GM18519 (cell line): Measurements from ENCODE around the gene EPB41L1.

Source experiments
- ATAC-seq: cut with Tn5 transposase; IDR thresholded peaks from one replicate; pipeline ENCODE4 v1.9.1; 2021; ENCODE audit warnings: mild to moderate bottlenecking, moderate library complexity; ENCODE audit not compliant: unreplicated experiment, low FRiP score

The EPB41L1 gene

DNA sequence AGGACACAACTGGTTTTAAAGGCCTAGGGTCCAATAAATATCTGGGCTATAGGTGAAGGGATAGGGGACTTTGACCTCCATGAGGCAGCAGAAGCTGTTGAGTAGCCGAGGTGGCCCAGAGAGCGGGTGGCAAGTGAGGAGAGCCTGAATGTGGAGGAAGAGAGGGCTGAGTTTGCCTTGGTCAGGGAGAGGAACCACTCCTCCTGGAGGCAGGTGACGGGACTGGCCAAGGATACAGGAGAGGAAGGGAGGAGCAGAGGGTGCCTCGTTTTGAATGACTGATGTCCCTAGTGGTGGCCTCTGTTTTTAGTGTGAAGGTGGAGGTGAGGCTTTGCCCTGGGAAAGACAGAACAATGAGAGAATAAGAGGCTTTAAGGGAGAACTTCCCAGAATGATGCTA is 62.7 kb downstream of the EPB41L1 start:
- ATAC-seq: no peak

DNA sequence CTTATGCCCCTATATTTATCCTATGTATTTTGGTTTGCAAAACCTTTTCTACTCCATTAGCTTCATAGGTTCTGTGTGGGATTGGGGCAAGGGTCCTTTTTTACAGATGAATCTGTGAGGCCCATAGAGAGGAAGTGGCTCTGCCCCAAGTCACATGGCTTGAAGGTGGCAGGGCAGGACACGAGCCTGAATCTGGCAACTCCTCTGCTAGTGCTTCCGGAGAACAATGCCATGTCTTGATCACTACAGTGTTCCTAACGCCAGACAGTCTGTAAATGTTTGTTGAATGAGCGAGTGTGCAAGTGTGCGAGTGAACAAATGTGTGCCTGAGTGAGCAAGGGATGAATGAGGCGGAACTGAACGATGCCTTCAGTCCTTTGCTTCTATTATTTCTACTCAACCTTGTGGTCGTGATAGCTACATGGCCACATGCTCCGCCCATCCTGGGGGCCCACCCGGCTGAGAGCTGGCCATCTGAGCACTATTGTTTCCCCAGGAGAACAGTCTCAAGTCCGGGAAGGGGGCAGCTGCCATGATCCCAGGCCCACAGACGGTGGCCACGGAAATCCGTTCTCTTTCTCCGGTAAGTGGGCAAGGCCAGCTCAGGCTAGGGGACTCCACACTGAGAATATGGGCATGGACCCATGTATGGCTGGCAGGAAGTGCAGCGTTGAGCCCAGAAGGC is 64.0 kb downstream of the EPB41L1 start:
- no peak for ATAC-seq

DNA sequence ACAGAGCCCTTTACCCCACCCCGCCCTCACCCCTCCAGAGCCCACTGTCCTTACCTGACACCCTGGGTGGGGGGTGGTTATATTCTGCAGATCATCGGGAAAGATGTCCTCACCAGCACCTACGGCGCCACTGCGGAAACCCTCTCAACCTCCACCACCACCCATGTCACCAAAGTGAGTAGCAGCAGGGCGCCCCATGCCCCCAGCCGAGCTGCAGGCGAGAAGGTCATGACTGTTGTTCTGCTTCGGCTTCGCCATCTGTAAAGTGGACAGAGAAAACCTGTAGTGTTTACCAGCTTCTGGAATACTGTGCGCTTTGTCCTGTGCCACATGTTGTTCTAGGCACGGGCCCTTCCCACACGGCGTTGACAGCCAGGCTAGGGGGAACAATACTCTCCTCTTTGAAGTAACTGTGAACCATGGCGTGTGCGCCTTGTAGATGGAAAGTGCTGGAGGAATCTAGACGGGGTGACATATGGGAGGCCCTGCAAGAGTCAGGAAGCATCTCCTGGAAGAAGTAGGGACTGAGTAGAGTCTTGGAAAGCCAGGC is 65.2 kb downstream of the EPB41L1 start:
- ATAC-seq: no peak

DNA sequence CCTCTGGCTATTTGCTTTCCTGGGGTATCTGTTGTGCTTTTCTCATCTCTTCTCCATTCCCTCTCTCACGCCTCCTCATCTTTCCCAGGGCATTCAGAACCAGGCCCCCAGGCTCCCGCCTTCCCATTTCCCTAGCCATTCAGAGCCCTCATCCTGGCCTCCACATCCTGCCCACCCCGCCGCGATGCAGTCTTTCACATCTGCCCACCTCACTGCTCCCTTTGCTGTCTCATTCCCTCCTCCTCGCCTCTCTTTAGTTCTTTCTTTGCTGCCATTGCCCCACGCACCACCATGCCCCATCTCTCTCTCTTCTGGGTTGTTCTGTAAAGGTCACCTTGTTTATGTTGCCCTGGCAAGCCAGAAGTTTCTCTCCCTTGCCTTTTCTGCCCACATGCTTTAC is 71.1 kb downstream of the EPB41L1 start:
- no peak for ATAC-seq

DNA sequence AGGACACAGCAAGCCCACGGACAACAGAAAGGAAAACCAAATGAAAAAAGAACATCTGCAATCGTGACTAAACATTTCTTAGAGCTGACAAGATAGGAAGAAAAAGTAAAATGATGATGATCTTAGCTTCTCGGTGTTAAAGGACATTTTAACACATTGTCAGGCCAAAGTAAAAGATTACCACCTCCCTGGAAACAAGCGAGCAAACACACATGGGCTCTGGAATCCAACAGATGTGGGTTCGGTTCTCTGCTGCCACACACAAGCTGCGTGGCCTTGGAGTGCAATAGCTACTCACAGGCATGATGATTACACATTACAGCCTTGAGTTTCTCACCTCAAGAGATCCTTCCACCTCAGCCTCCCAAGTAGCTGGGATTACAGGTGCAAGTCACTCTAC is 74.2 kb downstream of the EPB41L1 start:
- ATAC-seq: no peak

DNA sequence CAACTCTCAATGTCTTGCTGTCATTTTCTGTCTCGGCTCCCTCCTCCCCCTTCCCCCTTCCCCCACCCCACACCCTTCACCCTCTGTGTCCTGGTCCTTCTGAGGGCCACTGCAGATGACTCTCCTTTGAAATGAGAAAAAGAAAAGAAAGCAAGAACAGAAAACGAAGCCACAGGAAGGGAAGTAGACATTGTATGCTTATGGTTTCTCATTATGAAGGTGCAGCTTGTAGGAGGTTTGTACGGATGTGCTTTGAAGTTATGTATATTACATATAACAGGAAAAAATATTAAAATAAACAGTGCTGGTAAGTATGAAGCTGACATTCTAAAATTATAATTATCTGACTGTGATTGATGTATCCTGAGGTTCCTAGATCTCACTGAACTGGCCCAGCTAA is 75.5 kb downstream of the EPB41L1 start:
- ATAC-seq: no peak

DNA sequence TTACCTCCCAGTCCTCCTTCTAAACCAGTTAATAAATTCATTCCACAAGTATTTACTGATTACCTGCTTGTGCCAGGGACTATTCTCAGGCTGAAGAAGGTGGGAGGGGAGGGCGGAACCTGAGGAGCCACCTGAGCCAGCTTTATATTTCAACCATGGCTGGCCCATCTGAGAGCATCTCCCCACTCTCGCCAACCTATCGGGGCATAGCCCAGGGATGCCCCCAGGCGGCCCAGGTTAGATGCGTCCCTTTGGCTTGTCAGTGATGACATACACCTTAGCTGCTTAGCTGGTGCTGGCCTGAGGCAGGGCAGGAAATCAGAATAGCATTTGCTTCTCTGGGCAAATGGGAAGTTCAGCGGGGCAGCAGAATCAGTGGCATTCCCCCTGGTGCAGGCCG is 76.8 kb downstream of the EPB41L1 start:
- no peak for ATAC-seq

DNA sequence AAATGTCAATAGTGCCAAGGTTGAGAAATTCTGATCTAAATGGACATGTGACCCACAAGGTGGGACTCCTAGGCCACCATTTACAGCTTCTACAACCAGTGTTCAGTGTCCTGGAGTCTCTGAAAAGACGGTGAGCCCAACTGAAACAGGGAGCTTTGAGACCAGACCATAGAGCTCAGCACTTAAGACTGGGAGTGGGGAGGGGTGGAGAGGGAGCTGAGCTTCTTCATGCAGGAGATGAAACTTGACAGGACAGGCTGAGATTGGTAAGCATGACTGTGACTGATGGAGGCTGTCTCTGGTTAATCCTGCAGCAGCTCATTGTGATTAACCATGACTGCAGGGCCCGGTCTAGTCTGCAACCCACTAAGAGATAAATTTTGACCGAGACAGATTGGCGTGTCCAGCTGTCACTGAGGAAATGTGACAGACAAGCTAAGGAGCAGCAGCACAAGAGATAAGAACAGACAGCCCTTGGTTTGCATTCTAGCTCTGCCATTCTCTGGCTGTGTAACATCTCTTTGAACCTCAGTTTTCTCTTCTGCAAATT is 80.3 kb downstream of the EPB41L1 start:
- ATAC-seq: no peak

DNA sequence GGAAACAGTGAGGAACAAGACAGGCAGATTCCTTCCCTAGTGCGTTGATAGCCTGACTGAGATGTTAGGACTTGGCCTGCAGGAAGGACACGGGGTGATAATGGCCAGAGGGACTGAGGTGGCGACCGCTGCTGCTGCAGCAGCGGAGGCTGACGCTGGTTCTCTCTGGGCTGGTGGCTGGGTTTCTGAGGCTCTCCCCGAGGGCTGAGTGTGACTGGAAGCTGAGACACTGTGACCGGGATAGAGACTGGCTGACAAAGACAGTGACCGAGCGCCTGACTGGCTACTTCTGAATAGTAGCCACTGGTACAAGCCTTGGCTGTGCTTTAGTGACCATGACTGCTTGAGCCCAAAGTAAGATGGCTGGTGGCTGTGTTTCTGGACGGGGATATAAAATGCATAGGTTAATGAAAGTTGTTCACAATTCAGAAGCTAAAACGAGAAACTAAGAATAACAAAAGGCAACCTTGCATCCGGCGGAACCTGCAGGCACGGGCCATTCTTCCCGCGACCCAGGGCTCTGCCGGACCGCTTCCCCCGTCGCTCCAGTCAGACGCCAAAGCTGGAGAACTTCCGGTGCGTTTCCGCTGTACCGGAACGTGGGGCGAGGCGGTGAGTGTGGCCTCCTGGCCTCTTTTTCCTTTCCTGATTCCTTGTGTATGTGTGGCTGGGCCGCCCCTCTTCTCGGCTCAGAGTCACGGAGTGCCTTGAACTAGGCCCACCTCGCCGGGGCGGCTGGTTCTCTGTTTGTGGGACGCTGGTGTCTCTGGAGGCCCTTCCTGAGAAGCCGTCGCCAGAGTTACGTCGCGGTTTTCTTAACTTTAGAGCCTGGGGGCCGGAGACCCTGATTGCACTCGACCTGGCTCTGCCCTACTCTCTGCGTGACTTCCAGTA is 81.6 kb downstream of the EPB41L1 start, which contains the start of gene AAR2:
AAR2 (plus strand) TSS at position 587 of the 894 bp plus-strand sequence. CDS start 3,391 bp downstream, outside the sequence.
- ATAC-seq: no peak

DNA sequence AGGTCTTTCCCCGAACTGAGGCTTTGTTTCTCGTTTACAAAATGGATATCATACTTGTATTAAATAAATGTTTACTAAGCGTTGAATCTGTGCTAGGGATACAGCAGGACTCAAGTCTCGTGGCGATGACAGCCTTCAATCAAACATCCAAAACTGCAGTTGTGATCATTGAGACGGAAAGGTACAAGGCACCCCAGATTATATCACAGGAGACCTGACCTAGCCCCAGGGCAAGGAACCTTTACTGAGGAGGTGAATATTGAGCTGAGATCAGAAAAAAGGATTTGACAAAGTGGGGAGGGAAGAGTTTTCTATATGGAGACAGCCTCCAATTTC is 82.2 kb downstream of the EPB41L1 start:
- no peak for ATAC-seq

DNA sequence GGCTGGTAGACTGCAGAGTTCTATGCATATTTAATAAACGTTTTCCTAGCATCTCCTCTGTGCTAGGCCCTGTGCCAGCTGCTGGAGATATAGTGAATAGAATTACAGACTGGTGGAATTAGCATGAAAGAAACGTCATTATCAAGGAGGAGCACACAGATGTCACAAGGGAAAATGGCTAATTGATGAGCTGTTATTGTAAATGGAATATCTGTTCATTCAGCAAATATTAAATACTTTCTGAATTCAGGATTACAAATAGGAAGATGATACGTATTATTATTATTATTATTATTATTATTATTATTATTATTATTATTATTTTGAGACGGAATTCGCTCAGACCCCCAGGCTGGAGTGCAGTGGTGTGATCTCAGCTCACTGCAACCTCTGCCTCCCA is 82.9 kb downstream of the EPB41L1 start:
- ATAC-seq: no peak

DNA sequence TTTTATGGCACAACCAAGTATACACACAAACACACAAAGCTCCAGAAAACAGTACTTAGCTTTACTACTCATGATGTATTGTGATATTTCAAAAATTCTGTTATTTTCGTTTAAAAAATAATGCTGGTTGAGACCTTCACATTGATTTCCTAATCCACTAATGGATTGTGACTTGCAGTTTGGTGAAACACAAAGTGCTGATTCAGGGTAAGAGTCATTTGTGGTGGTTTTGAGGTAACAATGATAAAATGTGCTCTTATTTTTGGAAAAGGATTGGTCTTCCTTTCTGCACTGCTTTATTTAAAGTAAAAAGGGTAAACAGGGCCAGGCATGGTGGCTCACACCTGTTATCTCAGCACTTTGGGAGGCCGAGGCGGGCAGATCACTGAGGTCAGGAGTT is 83.6 kb downstream of the EPB41L1 start:
- ATAC-seq: no peak

DNA sequence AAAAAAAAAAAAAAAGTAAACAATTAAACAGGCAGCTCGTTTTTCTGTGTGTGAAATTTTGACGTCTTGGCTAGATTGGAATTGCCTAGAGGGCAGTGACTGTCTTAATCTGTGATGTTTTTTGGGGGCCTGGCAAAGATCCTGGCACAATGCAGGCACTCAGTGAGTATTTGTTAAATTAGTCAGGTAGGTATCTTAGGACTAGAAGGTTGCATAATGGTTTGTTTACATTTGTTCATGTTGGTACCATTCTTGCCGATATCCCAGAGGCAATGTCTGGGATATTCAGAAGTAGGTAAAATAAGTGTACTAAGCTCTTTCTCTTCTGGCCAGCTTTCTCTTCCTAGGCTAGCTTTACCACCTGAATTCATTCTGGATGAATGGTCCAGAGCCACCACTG is 84.2 kb downstream of the EPB41L1 start:
- no peak for ATAC-seq

DNA sequence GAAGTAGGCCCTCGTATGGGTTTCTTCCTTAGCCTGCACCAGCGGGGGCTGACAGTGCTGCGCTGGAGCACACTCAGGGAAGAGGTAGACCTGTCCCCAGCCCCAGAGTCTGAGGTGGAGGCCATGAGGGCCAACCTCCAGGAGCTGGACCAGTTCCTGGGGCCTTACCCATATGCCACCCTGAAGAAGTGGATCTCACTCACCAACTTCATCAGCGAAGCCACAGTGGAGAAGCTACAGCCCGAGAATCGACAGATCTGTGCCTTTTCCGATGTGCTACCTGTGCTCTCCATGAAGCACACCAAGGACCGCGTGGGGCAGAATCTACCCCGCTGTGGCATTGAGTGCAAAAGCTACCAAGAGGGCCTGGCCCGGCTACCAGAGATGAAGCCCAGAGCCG is 85.5 kb downstream of the EPB41L1 start:
- no peak for ATAC-seq

DNA sequence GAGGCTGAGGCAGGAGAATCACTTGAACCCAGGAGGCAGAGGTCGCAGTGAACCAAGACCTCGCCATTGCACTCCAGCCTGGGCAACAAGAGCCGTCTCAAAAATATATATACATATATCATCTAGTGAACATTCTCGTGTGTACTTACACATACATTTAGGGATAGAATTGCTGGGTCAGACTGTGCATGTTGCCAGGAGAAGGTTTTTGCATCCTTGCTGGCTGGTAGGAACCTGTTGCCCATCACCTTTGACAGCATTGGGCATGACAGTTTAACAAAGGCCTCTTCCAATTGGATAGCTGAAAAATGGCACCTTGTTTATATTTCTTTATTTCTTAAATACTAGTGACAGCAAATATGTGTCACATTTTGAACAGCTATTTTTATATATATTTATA is 87.1 kb downstream of the EPB41L1 start:
- no peak for ATAC-seq

DNA sequence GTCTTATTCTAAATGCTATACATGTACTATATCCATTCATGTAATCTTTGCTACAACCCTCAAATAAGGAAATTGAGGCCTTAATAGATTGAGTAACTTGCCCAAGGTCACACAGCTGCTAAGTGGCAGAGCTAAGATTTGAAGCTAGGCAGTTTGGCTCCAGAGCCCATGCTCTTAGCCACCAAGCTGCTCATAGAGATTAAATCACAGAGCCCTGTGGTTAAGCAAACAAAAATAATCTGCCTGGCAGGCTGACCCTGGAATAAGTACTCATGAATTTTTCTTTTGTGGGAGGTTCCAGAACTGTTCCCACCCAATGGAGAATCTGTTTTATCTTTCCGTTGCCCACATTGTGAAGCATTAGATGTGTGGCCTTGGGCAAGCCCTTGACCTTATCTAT is 89.2 kb downstream of the EPB41L1 start:
- no peak for ATAC-seq

DNA sequence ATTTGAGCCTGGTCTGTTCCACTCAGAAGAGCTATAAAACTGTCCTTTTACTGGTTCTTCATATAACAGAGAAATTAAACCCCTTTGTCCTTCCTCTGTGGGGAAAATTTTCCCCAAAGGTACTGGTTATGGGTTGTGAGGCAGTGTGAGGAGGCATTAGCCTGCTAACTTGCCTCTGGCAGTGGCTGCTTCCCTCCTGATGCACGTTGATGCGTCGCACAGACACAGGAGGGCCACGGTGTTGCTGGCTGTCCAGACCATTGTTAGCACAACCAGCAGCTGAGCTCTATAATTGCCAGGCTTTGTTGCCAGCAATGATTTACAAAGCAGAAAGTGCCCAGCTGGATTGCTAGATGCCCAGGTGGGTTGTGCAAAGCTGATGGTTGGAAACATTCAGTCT is 91.9 kb downstream of the EPB41L1 start:
- no peak for ATAC-seq

DNA sequence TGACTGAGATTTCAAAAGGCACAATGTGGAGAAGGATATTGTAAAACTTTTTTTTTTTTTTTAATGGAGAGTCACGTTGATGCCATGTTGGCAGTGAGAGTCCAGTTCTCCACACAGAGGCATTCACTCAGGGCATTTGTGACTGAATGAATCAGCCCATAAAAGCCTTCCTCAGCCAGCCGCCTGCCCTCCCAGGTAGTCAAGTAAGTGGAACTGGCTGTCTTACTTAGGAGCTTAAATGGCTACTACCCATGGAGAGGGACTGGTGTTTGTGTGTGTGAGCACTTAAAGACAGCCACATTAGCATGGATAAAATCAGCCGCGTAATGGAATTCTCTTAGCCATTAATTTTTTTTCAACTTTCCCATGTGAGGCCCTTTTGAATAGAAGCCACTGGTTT is 94.3 kb downstream of the EPB41L1 start:
- ATAC-seq: no peak

DNA sequence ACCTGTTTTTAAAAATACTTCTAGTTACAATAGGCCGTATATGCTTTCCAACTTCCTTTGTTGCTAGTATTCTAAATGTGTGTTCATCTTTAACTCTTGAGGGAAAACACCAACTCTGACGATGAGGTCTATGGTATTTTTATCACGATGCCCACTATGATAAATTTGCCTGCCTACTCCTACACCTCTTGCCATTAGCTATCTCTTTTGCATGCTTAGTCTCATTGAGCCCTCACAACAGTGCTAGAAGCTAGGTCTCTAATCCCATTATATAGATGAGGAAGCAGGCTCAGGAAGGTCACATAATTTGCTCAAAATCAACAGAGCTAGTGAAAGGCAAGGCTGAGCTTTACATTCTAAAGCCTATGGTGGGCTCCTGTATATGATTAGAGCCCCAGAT is 94.9 kb downstream of the EPB41L1 start:
- no peak for ATAC-seq

DNA sequence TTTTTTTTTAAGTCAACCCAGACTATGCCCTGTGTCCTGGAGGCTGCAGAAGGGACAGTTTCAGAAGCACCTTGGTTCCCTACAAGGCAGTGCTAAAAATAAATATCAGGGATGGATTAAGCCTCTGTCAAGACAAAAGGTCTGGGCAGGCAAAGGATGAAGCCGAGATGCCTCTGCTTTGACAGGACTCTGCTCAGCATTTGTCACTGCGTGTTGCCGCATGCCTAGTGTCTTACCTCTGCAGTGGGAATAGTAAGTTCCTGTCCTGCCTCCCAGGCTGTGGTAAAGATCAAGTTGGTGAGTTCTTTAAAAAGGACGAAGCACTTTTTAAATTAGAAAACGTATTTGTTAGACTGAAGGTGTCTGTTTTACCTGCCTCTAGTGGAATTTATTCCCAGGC is 96.9 kb downstream of the EPB41L1 start:
- ATAC-seq: no peak

DNA sequence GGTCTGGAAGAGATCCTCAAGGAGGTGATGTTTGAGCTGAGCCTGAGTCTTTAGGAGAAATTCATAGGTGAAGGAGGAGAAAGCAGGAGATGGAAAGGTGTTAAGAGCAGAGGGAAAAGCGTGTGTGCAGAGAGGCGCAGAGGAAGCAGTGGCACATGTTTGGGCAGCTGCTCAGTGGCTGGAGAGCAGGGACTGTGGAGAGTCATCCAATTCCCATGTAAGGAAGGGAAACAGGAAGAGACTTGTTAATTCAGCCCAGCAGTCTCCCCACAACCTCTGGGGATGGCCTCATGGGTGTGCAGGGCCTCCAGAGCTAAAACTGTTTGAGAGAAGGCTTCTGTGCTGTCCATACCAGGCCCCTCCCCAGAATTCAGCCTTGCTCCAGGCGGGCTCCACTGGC is 98.0 kb downstream of the EPB41L1 start:
- ATAC-seq: no peak
